Esophagus muscularis mucosa (tissue), 3 donors: ENCODE results near the gene TMEM43.

Experiments used
- CTCF ChIP-seq, 3 experiments: fragments of 200-600 bp in 2 of 3; fragments of 450-650 bp in 1 of 3; sonication (generic) in 2 of 3; IDR thresholded peaks; one replicate each; pipeline ENCODE4 v1.5.1; 2017 to 2019; ENCODE audit warnings: antibody characterized with exemption in 3 of 3, mild to moderate bottlenecking in 2 of 3, moderate library complexity in 1 of 3
- POLR2A ChIP-seq: fragments of 450-650 bp; IDR thresholded peaks from one replicate; pipeline ENCODE4 v1.6.1; 2017; ENCODE audit warnings: antibody characterized with exemption, moderate library complexity, mild to moderate bottlenecking, low read depth
- POLR2AphosphoS5 ChIP-seq, 2 donors: sonication (generic); formaldehyde crosslinking; IDR thresholded peaks; one replicate each; pipeline ENCODE4 v1.6.1; 2017; ENCODE audit warnings: antibody characterized with exemption in 2 of 2

GRCh38 chr3:14152233-14152962 lies 27.5 kb downstream of the TMEM43 start:
- TF ChIP-seq CTCF (IDR thresholded peaks at IDR 0.05) (no peak), POLR2AphosphoS5 (IDR thresholded peaks at IDR 0.05) (no peak), POLR2A (no peak)
